Mononuclear cell (primary cell): Measurements from ENCODE around the gene ALDOC. TPM values are rescaled to one million over a fixed set of nuclear protein-coding genes. Genes with fewer than 3 reads are reported as not detected.

Experiments
- H3K27me3 ChIP-seq: 2 replicates; pipeline ENCODE4 v1.6.0; 2011; ENCODE audit warnings: low read length, control low read depth; ENCODE audit not compliant: insufficient read depth
- H3K4me1 ChIP-seq: 2 replicates; pipeline ENCODE4 v1.5.1; 2011; ENCODE audit warnings: mild to moderate bottlenecking, low read length, control low read depth; ENCODE audit not compliant: insufficient read depth
- H3K4me3 ChIP-seq: 2 replicates; pipeline ENCODE4 v1.5.1; 2011; ENCODE audit warnings: mild to moderate bottlenecking, low read length, moderate library complexity
- H3K9me3 ChIP-seq: 2 replicates; pipeline ENCODE4 v1.5.1; 2011; ENCODE audit warnings: low read depth, mild to moderate bottlenecking, control low read depth, low read length
- total RNA-seq: library from RNA; depleted of rRNA; stranded (reverse); fragments of >200 nt; gene quantifications from one replicate; pipeline ENCODE4 v1.2.3, GENCODE V29; 2012

The ALDOC gene
- total RNA-seq, 1 donor = 17.8 TPM

GRCh38 chr17:28550858-28551257 lies 25.8 kb downstream of the ALDOC start:
- peaks cover 60% of the 10 kb centered on the region for H3K4me1 ChIP-seq
- no peaks in the 10 kb centered on the region for H3K27me3 ChIP-seq
- no peak overlapping the region for H3K4me3 ChIP-seq
- no peaks in the 10 kb centered on the region for H3K9me3 ChIP-seq

DNA sequence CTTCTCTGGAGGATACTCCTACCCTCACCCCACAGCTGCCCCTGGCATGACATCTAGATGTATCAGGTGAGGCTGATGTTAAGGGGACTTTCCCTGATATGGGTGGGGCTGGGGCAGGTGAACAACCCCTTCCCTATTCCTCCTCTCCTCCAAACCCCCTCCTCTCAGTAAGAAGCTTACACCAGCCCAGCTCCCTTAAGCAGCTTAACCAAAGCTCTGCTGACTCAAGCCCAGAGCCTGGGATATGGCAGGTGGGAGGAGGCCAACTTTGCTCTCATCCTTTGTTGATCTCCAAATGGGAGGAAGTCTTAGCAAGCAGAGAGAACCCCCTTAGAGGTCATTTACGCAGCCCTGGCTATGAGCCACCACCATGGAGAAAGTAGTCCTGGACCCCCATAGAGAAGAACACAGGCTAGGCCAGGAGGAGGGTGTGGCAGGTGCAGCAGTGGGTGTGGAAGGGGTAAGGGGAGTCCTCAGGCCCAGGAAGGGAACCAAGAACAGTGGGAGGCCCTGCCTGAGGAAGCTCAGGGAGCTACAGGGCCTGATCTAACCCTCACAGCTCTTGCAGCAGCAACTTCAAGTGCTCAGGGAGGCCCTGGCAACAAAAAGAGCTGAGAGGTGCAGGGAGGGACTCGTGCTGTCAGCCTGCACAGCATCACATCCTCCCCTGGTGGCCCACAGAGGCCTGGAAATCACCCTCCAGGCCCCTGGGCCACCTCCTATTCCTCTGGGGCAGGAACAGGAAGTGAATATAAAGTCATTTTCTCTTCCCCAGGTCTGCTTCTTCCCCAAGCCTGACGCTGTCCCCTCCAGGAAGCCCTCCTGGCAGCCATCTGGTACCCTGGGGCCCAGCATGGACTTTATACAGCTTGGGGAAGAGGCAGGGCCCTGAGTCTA lies 27.2 kb downstream of the ALDOC start:
- H3K9me3 ChIP-seq = no peaks in the 10 kb centered on the region
- H3K4me3 ChIP-seq = no peak overlapping the region
- H3K4me1 ChIP-seq = peaks cover 60% of the 10 kb centered on the region
- H3K27me3 ChIP-seq = no peaks in the 10 kb centered on the region

- Histone ChIP-seq H3K27me3 (no peaks in the 10 kb centered on the region), H3K4me3 (no peak overlapping the region), H3K9me3 (no peaks in the 10 kb centered on the region), H3K4me1 (peaks cover 60% of the 10 kb centered on the region)
These were observed 28.1 kb downstream of the ALDOC start for GRCh38 chr17:28548417-28549130.

GRCh38 chr17:28547623-28548416 lies 28.9 kb downstream of the ALDOC start:
- Histone ChIP-seq H3K4me1 (peaks cover 57% of the 10 kb centered on the region), H3K27me3 (no peaks in the 10 kb centered on the region), H3K9me3 (no peaks in the 10 kb centered on the region), H3K4me3 (no peak overlapping the region)

GRCh38 chr17:28547096-28547622 lies 29.5 kb downstream of the ALDOC start:
- Histone ChIP-seq H3K4me1 (peaks cover 54% of the 10 kb centered on the region), H3K4me3 (no peak overlapping the region), H3K9me3 (no peaks in the 10 kb centered on the region), H3K27me3 (no peaks in the 10 kb centered on the region)

DNA sequence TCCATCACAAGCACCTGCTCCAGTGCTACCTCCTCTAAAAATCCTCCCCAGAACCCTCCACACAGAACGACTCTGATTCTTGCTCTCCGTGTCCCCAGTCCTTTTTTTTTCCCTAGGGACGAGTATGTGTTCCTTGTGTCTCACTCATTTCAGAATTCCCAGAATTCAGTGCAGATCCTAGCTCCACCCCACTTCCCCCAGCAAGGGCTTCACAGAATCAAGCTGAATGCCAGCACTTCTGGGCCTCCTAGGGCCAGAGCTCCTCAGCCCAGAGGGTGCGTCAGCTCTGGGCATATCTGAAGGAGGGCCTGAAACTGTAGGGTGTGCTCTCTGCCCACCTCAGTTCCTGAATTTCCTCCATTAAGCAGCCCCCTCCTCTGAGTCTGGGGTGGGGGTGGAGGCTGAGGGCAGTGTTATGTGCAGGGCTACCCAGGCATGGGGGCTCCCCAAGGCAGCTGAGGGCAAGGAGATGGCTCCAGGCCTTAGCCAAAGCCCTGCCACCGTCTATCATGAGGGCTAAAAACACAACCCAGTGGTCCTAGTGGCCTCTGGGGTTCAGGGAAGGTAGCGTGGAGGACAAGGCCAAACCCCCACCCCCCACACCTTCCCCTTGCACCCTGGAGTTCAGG lies 30.8 kb downstream of the ALDOC start:
- Histone ChIP-seq H3K4me3 (no peak overlapping the region), H3K9me3 (no peaks in the 10 kb centered on the region), H3K4me1 (peaks cover 44% of the 10 kb centered on the region)

DNA sequence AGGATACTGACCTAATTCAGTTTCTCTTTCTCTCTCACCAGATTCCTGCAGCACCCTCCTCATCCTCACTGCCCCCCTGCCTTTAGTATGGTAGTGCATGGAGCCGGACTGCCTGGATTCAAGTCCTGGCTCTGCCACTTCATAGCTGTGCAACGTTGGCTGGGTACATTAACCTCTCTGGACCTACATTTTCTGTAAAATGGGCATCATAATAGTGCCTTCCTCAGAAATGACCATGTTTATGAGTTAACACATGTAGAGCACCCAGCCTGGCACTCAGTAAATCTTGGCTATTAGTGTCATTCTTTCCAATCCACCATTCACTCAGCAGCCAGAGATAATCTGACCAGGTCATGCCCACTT lies 31.6 kb downstream of the ALDOC start:
- Histone ChIP-seq H3K27me3 (no peaks in the 10 kb centered on the region), H3K9me3 (no peaks in the 10 kb centered on the region), H3K4me1 (peaks cover 36% of the 10 kb centered on the region), H3K4me3 (no peak overlapping the region)

More for the DNA sequence above, 30.8 kb downstream of the ALDOC start:
- no peaks in the 10 kb centered on the region for H3K27me3 ChIP-seq

- peaks cover 31% of the 10 kb centered on the region for H3K4me1 ChIP-seq
- H3K9me3 ChIP-seq = no peaks in the 10 kb centered on the region
- no peak overlapping the region for H3K4me3 ChIP-seq
- no peaks in the 10 kb centered on the region for H3K27me3 ChIP-seq
These were observed 32.1 kb downstream of the ALDOC start for GRCh38 chr17:28544402-28545140.

- no peak overlapping the region for H3K4me3 ChIP-seq
- no peaks in the 10 kb centered on the region for H3K4me1 ChIP-seq
- H3K9me3 ChIP-seq = no peaks in the 10 kb centered on the region
- no peaks in the 10 kb centered on the region for H3K27me3 ChIP-seq
These were observed 35.3 kb downstream of the ALDOC start for GRCh38 chr17:28541439-28541838.

GRCh38 chr17:28540231-28540630 lies 36.5 kb downstream of the ALDOC start:
- Histone ChIP-seq H3K4me3 (no peak overlapping the region), H3K4me1 (no peaks in the 10 kb centered on the region), H3K9me3 (no peaks in the 10 kb centered on the region), H3K27me3 (no peaks in the 10 kb centered on the region)

DNA sequence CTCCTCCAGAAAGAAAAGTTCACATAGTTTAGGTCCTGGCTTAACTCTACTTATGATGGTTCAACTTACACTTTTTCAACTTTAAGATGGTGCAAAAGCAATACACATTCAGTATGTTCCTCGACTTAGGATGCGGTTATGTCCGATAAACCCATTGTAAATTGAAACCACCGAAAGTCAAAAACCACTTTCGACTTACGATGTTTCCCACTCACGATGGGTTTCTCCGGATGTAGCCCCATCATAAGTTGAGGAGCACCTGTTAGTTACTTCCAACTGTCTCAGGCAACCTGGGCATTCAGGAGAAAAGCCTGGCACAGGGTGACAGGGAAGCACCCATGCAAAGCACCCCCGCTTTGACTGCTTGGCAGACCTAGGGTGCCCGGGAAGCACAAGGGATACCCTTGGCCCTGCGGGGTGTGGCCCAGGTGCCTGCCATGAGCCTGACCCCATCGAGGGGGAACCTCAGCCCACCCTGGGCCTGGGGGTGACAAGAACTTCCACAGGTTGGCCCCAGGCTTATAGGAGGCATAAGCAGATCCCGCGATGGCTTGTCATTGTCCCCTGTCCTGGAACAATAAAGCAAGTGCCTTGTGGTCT lies 38.3 kb downstream of the ALDOC start:
- Histone ChIP-seq H3K9me3 (no peaks in the 10 kb centered on the region), H3K4me3 (no peak overlapping the region), H3K4me1 (no peaks in the 10 kb centered on the region), H3K27me3 (no peaks in the 10 kb centered on the region)

- H3K4me1 ChIP-seq = no peaks in the 10 kb centered on the region
- no peaks in the 10 kb centered on the region for H3K9me3 ChIP-seq
- H3K27me3 ChIP-seq = no peaks in the 10 kb centered on the region
- no peak overlapping the region for H3K4me3 ChIP-seq
These were observed 39.5 kb downstream of the ALDOC start for GRCh38 chr17:28537219-28537610.

- Histone ChIP-seq H3K27me3 (no peaks in the 10 kb centered on the region), H3K4me3 (no peak overlapping the region), H3K9me3 (no peaks in the 10 kb centered on the region), H3K4me1 (no peaks in the 10 kb centered on the region)
These were observed 40.0 kb downstream of the ALDOC start for GRCh38 chr17:28536532-28537218.
